GM18951 (cell line): ENCODE results near the gene LRPPRC.
"Not testable (repeated sequence)": the region's sequence is repeated elsewhere in the genome, so short reads cannot be mapped to it uniquely, and the experiment has no call there.

ENCODE experiments used
- POLR2A ChIP-seq: IDR thresholded peaks from 4 replicates; pipeline ENCODE4 v1.6.1; 2011; ENCODE audit warnings: mild to moderate bottlenecking; ENCODE audit not compliant: insufficient read length, insufficient read depth; ENCODE audit errors: extremely low read depth
- in situ Hi-C: fragments of 300-500 bp; cut with MboI; formaldehyde crosslinking; loops from one replicate; pipeline ENCODE4 v1.12.0; 2022; ENCODE audit warnings: low sequenced_read_pairs, mixed read lengths, inconsistent platforms; ENCODE audit not compliant: unreplicated experiment

Gene LRPPRC

DNA sequence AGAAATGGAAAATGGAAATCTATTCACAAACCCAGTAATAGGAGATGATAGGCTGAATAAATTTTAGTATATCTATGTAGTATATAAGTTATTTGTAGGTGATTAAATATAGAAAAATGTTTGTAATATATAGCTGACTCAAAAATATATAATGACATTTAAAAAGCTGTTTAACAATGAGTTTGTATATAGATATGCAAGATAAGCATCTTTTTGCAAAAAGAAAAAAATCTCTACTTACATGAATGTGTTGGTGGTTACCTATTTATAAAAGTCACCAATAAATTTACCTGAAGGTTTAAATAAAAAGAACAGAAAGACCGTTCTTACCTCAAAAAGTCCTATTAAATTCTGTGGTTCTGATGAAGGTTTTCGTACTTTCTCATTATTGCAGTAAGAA lies 71.3 kb downstream of the LRPPRC start:
- in situ Hi-C loops: no loop called here

DNA sequence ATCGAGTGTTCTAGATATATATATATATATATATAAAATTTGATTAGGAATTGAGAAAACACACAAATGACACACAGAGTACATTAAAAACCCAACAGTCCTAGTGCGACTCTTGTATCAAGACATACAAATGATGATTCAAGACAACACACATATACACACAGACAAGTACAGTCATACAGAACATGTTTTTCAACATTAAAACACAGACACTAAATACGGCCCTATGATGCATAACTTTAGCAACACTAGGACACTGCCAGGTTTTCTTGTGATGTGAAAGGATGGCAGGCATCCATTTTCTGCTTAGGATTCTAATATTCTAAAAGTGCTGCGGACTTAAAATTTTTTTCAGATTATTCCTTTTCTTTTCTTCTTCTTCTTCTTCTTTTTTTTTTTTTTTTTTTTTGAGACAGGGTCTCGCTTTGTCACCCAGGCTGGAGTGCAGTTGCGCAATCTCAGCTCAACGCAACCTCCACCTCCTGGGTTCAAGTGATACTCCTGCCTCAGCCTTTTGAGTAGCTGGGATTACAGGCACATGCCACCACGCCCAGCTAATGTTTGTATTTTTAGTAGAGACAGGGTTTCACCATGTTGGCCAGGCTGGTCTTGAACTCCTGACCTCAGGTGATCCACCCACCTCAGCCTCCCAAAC lies 84.5 kb downstream of the LRPPRC start:
- in situ Hi-C loops: not testable (repeated sequence)

More for the DNA sequence above, 71.3 kb downstream of the LRPPRC start:
- TF ChIP-seq POLR2A: no peak

DNA sequence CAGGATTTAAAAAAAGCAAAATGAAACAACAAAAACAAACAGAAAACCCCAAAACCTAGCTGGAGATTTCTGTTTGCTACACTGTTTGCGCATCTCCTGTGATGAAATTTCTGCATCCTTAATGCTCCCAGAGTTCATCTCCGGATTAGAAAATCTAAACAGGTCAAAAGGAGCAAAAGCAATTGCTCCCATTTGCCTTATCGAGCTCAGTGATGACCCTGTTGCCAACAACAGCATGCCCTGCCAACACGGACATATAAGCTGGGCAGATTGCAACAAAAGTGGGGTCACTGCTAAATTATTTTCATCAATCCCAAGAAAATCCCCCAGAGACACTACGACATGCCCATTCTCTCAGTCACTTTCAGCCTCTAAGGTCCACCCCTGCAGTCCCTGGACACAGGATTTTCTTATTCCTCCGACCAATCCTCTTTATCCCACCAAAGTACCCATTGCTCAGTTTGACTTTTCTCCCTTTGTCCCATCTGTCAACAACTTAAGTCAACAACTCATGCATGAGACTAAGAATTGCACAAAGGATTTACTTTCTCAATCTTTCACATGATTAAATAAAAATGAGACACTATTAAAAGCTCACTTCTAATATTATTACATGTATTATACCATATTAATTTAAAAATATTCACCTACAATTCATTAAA lies 89.2 kb downstream of the LRPPRC start:
- in situ Hi-C loops: no loop called here
- TF ChIP-seq POLR2A: no peak

DNA sequence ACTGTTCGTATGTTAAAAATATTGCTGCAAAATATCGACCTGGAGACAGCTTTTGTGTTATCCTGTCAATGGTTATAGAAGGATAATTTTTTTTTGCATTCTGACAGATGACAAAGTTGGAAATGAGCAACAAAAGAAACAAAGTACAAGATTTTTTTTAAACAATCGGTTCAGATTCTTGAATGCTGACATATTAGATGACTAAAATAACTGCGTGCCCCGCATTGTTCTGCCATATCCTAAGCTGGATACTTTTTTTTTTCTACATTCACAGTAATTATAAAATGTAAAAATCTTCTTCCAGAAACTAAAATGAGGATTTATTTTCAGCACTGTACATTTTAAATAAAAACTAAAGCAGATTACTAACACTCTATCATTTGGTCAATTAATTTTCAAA lies 89.9 kb downstream of the LRPPRC start:
- no peak for TF ChIP-seq POLR2A
- in situ Hi-C loops: no loop called here

DNA sequence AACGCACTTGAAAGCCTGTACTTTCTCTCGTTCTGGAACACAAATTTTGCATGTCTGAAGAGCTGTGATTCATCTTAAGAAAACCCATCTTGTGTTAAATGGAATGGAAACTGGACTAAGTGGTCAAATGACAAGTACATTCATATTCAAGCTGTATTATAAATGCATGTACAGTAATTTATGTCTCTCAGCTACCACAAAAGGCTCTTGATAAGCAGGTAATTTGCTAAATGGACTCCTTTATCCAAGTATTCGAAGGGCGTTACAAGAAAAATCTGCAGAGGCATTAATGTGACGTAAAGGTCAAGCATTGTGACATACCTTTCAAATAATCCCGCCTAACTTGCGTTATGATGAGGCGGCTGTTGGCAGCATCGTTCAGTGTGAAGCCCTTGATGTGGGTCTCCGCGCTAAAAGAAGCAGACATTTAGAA lies 90.4 kb downstream of the LRPPRC start:
- TF ChIP-seq POLR2A: no peak
- in situ Hi-C loops: no loop called here

DNA sequence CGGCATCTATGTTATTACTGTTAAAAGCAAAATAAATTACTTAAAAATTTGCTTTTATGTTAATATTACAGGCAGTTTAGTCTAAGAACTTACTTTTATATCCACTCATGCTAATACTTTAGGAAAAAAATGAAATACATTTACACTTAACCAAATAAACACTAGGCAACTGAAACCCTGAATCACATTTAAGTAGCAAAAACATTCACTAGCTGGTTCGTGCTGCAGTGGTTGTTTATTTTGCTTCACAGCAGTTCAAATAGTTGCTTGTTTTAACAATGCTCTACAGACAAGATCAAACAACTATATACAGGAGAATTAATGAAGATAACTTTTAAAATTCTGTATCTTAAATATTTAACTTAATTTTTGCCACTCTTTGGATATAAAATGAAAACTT lies 96.2 kb downstream of the LRPPRC start:
- TF ChIP-seq POLR2A: no peak
- in situ Hi-C loops: no loop called here

DNA sequence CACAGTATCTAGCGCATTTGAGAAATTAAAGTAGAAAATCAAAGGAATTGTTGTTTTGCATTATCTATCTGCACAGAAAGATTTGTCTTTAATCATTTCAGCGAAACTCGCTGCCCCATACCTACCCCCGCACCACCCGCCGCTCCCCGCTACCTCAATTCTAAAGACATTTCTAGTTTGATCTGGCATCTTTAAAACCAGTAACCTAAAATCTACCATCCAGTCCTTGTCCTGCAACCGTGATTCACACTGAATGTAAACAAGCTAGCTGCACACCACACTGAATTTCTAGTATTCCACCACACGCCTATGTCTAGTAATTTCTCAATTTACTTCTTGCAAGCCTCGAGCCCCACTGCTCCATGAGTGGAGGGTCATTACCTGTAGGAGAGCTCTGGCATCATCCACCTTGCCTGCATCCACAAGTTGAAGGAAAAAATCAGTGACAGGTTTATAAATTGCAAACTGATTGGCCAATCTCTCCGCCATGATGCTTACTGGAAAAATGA lies 96.9 kb downstream of the LRPPRC start:
- in situ Hi-C loops: no loop called here
- TF ChIP-seq POLR2A: no peak

DNA sequence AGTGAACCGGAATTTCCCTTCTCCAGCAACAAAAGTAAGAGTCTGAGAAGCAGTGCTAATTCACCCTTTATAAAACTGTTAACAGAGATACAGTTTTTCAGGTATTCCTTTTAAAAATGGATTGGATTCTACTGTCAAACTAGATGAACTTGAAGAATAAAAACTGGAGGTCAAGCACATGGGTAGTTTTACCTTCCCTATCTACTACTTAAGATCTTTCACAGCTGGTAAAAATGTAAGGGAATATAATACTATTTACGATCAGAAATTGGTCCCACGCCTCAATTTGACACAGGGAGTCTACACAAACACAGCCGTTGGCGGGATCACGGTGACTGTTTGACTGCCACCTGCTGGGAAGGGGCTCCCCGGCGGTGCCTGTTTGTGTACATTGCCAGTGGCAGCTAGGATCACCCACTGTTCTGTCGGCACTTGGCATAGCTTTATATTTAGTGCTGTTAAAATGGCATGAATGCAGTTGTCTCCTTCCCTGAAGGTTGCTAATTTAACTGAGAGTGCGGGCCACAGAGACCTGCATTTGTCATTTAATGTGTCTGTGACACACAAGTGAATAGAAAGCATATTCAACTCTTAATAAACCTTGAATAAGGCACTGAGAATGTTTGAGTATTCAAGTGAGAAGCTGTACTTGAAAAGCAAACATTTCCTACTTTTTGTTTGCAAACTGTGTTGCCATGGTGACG lies 97.5 kb downstream of the LRPPRC start:
- in situ Hi-C loops: no loop called here
- TF ChIP-seq POLR2A: no peak

DNA sequence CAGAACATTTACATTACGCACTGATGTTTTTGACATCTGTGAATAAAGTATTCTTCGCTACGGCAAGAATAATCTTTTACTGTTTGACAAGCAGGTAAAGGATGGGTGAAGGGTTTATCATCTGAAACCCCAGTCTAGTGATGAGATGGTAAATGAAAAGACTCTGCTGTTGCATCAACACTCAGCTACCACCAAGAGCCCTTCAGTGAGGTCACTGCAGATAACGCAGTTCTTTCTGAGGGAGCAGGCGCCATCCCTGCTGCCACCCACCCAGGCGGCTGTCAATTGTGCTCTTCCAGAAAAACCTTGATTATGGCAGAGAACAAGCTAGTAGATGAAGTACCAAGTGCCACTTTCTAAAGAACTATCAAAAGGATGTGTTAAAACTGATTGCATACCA lies 98.3 kb downstream of the LRPPRC start:
- TF ChIP-seq POLR2A: no peak
- in situ Hi-C loops: no loop called here

DNA sequence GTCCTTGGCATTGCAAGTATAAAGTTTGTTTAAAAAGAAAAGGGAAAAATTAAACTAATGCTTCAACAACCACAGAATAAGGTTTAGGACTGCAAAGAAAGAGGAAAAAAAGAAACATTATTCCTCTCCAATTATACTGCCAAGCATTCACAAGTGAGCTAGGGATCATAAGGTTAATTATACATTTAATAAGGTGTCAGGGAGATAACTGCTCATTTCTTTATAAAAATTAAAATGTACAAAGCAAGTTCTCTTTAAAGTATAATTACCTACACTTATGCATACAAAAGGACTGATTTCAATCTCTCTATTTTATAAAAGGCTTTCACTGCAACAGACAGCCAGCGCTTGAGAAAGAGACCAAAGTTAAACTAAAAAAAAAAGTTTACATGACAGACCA lies 98.9 kb downstream of the LRPPRC start:
- in situ Hi-C loops: no loop called here
- TF ChIP-seq POLR2A: no peak

DNA sequence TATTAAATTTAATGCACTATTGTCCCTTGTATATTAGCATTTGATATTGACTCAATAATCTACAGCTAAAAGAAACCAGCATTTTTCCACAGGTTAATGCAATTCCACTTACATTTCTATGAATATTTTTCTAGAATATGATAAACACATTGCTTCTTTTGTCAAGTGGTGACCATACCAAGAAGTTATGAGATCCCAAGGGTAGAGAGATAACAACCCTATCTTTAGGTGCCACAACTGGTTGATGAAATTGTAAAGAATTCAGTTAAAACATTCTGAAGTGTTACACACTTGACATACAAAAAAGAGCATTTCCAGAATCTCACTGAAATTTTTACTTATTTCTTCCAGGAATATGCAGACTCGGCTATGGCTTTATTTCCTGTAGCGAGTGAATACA lies 101.0 kb downstream of the LRPPRC start:
- no peak for TF ChIP-seq POLR2A

DNA sequence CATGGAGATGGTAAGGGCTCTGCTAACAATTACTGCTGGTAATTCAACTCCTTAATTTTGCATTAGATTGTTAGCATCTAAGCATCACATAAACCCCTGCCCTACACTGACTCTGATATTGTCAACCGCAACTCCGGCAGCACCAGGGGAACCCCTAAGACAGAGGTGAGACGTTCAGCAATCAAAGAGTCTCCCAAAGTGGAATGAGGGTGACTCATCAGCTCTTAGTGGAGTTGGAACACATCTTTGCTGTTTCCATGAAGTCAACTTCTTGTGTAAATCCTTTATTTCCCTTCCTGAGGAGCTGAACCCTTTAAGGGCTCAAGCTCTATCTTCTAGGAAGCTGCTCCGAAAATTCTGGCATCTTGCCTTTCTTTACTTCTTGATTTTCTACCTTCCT lies 104.9 kb downstream of the LRPPRC start:
- in situ Hi-C loops: no loop called here
- TF ChIP-seq POLR2A: no peak

More for the DNA sequence above, 101.0 kb downstream of the LRPPRC start:
- in situ Hi-C loops: no loop called here

DNA sequence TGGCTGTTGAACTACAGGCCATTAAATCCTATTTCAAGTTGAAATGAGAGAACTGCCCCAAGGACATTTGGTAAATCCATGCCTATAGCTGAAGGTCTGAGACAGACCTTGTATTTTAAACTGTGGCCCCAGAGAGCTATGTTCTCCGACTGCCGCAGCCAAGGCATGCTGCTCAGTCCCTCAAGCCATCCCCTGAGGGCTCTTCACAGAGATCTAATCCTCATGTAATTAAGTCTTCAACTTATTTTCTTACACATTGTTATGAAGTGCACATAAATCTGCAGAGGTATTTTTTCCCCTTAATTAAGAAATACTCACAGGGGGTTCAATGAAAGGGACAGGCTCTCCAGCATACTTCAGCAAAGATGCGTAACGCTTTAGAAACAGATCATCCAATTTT lies 106.4 kb downstream of the LRPPRC start:
- in situ Hi-C loops: no loop called here
- no peak for TF ChIP-seq POLR2A

DNA sequence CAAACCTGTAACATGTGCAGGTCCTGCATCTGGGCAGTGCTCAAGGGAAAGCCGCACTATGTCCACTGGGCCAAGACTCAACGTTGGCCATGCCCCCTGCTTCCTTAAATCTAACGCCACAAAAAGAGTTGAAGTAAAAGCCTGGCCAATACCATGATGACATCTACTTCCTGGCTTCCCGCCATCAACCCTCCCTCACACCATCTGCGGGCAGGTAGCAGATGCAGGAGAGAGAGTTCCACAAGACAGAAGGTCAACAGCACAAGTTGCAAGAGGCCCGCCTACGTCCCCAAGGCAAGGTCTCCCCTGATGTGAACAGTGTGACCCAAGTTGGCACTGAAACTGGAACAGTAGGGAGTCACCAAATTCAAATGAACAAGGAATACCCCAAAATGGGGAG lies 108.6 kb downstream of the LRPPRC start:
- no peak for TF ChIP-seq POLR2A
- in situ Hi-C loops: no loop called here
